ENCODE measurements around the gene SNX5.

The SNX5 gene

GRCh38 chr20:17928633-17929311 is 39.8 kb downstream of the SNX5 start:
- Histone ChIP-seq H3K27me3 (peaks cover 0 to 9% (median 0%) of the 10 kb centered on the region in 11 experiments; a peak in 3 of 22 replicates), H3K4me3 (no peak overlapping the region), H3K9me3 (replicated peaks in 1 of 11) (peaks cover 0 to 16% (median 4%) of the 10 kb centered on the region in 11 experiments; a peak in 10 of 22 replicates), H3K4me2 (peak overlapping the region; percentile 1 to 97 (median 80); a peak in 19 of 22 replicates), H3K4me1 (peaks cover 11 to 45% (median 33%) of the 10 kb centered on the region in 10 experiments; a peak in 19 of 20 replicates), H3K36me3 (no peaks in the 10 kb centered on the region), H3K27ac (no peak overlapping the region), H4K20me1 (peaks cover 0 to 19% (median 3%) of the 10 kb centered on the region in 11 experiments; a peak in 6 of 22 replicates), H3K9ac (peak overlapping the region in 2 of 11 experiments; percentile 9 to 35; a peak in 3 of 22 replicates)
- no peak for TF ChIP-seq Cebpa-rat (IDR thresholded peaks at IDR 0.05)

GRCh38 chr20:17928211-17928611 is 40.4 kb downstream of the SNX5 start:
- H3K9me3 ChIP-seq (replicated peaks in 1 of 11) = peaks cover 0 to 16% (median 4%) of the 10 kb centered on the region in 11 experiments; a peak in 10 of 22 replicates
- no peaks in the 10 kb centered on the region for H3K36me3 ChIP-seq
- H3K9ac ChIP-seq = peak overlapping the region in 2 of 11 experiments; percentile 9 to 35; a peak in 3 of 22 replicates
- no peak for TF ChIP-seq Cebpa-rat (IDR thresholded peaks at IDR 0.05)
- no peak overlapping the region for H3K4me3 ChIP-seq
- H3K27ac ChIP-seq = no peak overlapping the region
- H3K4me2 ChIP-seq = peak overlapping the region in 10 of 11 experiments; percentile 1 to 97 (median 84); a peak in 18 of 22 replicates
- peaks cover 11 to 40% (median 27%) of the 10 kb centered on the region in 10 experiments; a peak in 18 of 20 replicates for H3K4me1 ChIP-seq
- peaks cover 0 to 13% (median 3%) of the 10 kb centered on the region in 11 experiments; a peak in 5 of 22 replicates for H4K20me1 ChIP-seq
- H3K27me3 ChIP-seq = peaks cover 0 to 9% (median 0%) of the 10 kb centered on the region in 11 experiments; a peak in 3 of 22 replicates

- Histone ChIP-seq H3K4me1 (peaks cover 11 to 30% (median 22%) of the 10 kb centered on the region in 10 experiments; a peak in 18 of 20 replicates), H4K20me1 (peaks cover 0 to 10% (median 3%) of the 10 kb centered on the region in 11 experiments; a peak in 4 of 22 replicates), H3K4me3 (no peak overlapping the region), H3K9me3 (replicated peaks in 1 of 11) (no peaks in the 10 kb centered on the region), H3K4me2 (no peak overlapping the region), H3K36me3 (no peaks in the 10 kb centered on the region), H3K9ac (no peak overlapping the region), H3K27ac (no peak overlapping the region), H3K27me3 (peaks cover 0 to 9% (median 0%) of the 10 kb centered on the region in 11 experiments; a peak in 3 of 22 replicates)
- no peak for TF ChIP-seq Cebpa-rat (IDR thresholded peaks at IDR 0.05)
Measured at GRCh38 chr20:17925940-17926300, 42.7 kb downstream of the SNX5 start.

- no peak for TF ChIP-seq Cebpa-rat (IDR thresholded peaks at IDR 0.05)
- no peaks in the 10 kb centered on the region for H3K36me3 ChIP-seq
- H3K4me1 ChIP-seq = peaks cover 11 to 30% (median 22%) of the 10 kb centered on the region in 10 experiments; a peak in 18 of 20 replicates
- no peak overlapping the region for H3K4me2 ChIP-seq
- H3K9ac ChIP-seq = no peak overlapping the region
- peaks cover 0 to 10% (median 3%) of the 10 kb centered on the region in 11 experiments; a peak in 4 of 22 replicates for H4K20me1 ChIP-seq
- H3K9me3 ChIP-seq (replicated peaks in 1 of 11) = no peaks in the 10 kb centered on the region
- H3K27ac ChIP-seq = no peak overlapping the region
- peaks cover 0 to 9% (median 0%) of the 10 kb centered on the region in 11 experiments; a peak in 3 of 22 replicates for H3K27me3 ChIP-seq
- no peak overlapping the region for H3K4me3 ChIP-seq
Measured at GRCh38 chr20:17925141-17925939, 43.3 kb downstream of the SNX5 start.

GRCh38 chr20:17921774-17922173 is 46.8 kb downstream of the SNX5 start:
- TF ChIP-seq Cebpa-rat (IDR thresholded peaks at IDR 0.05) = no peak
- Histone ChIP-seq H3K9me3 (replicated peaks in 1 of 11) (no peaks in the 10 kb centered on the region), H3K36me3 (no peaks in the 10 kb centered on the region), H3K9ac (no peak overlapping the region), H3K27ac (no peak overlapping the region), H3K4me1 (peaks cover 10 to 18% (median 11%) of the 10 kb centered on the region in 10 experiments), H3K4me2 (no peak overlapping the region), H3K27me3 (no peaks in the 10 kb centered on the region), H4K20me1 (no peaks in the 10 kb centered on the region), H3K4me3 (no peak overlapping the region)

- no peak overlapping the region for H3K4me2 ChIP-seq
- no peak for TF ChIP-seq Cebpa-rat (IDR thresholded peaks at IDR 0.05)
- no peaks in the 10 kb centered on the region for H3K27me3 ChIP-seq
- H3K36me3 ChIP-seq = no peaks in the 10 kb centered on the region
- H3K4me3 ChIP-seq = no peak overlapping the region
- H3K9me3 ChIP-seq (replicated peaks in 1 of 11) = no peaks in the 10 kb centered on the region
- no peak overlapping the region for H3K27ac ChIP-seq
- H3K9ac ChIP-seq = no peak overlapping the region
- H4K20me1 ChIP-seq = no peaks in the 10 kb centered on the region
- H3K4me1 ChIP-seq = peaks cover 23 to 40% (median 33%) of the 10 kb centered on the region in 10 experiments
Measured at GRCh38 chr20:17919149-17919548, 49.4 kb downstream of the SNX5 start.

- no peak for TF ChIP-seq Cebpa-rat (IDR thresholded peaks at IDR 0.05)
- Histone ChIP-seq H3K9me3 (replicated peaks in 1 of 11) (no peaks in the 10 kb centered on the region), H3K27ac (peak overlapping the region in 4 of 11 experiments; percentile 70 to 83 (median 80); a peak in 6 of 22 replicates), H3K4me1 (peaks cover 29 to 46% (median 38%) of the 10 kb centered on the region in 10 experiments), H3K9ac (peak overlapping the region in 1 of 11 experiments; percentile 69; a peak in 1 of 22 replicates), H4K20me1 (no peaks in the 10 kb centered on the region), H3K27me3 (no peaks in the 10 kb centered on the region), H3K36me3 (no peaks in the 10 kb centered on the region), H3K4me2 (peak overlapping the region in 10 of 11 experiments; percentile 77 to 92 (median 84); a peak in 19 of 22 replicates), H3K4me3 (no peak overlapping the region)
Measured at GRCh38 chr20:17917832-17918618, 50.6 kb downstream of the SNX5 start.

- Histone ChIP-seq H3K4me2 (peak overlapping the region; percentile 77 to 92 (median 84)), H3K9ac (peak overlapping the region; percentile 50 to 79 (median 69))
Measured at GRCh38 chr20:17916433-17916891, 52.1 kb downstream of the SNX5 start.

More at GRCh38 chr20:17916433-17916891, 52.1 kb downstream of the SNX5 start:
- Histone ChIP-seq H3K36me3 (no peaks in the 10 kb centered on the region), H3K27me3 (no peaks in the 10 kb centered on the region), H3K9me3 (replicated peaks in 1 of 11) (no peaks in the 10 kb centered on the region), H3K4me1 (peaks cover 29 to 57% (median 39%) of the 10 kb centered on the region in 10 experiments), H3K27ac (peak overlapping the region; percentile 70 to 93 (median 83)), H4K20me1 (no peaks in the 10 kb centered on the region), H3K4me3 (peak overlapping the region in 9 of 10 experiments; percentile 9 to 49 (median 32); a peak in 12 of 20 replicates)
- peak in 7 of 11 experiments; percentile 7 to 98 (median 80); a peak in 8 of 22 replicates for TF ChIP-seq Cebpa-rat (IDR thresholded peaks at IDR 0.05)
